RWPE2 (cell line): ENCODE measurements around the gene PTPRD.

ENCODE experiments used
- ATAC-seq: fragments of 200-7000 bp; cut with Tn5 transposase; 3 replicates; pipeline ENCODE4 v1.9.1; 2021; ENCODE audit warnings: low read depth
- DNase-seq: peaks from one replicate; pipeline ENCODE4 v3.0.0-alpha.2; 2020; ENCODE audit warnings: low spot score
- H3K27ac ChIP-seq: fragments of 450-650 bp; 2 replicates; pipeline ENCODE4 v1.5.1; 2017; ENCODE audit warnings: mild to moderate bottlenecking; ENCODE audit not compliant: poor library complexity, severe bottlenecking
- H3K27me3 ChIP-seq: fragments of 250-450 bp; sonication (Bioruptor Pico); 2 replicates; pipeline ENCODE4 v1.5.1; 2021; ENCODE audit warnings: mild to moderate bottlenecking, moderate library complexity; ENCODE audit not compliant: insufficient read depth, poor library complexity, severe bottlenecking
- H3K36me3 ChIP-seq: fragments of 250-450 bp; sonication (Bioruptor Pico); 2 replicates; pipeline ENCODE4 v1.5.1; 2020; ENCODE audit warnings: low read depth, mild to moderate bottlenecking, moderate library complexity
- H3K4me1 ChIP-seq: fragments of 250-450 bp; sonication (Bioruptor Pico); 2 replicates; pipeline ENCODE4 v1.5.1; 2021; ENCODE audit warnings: mild to moderate bottlenecking, moderate library complexity; ENCODE audit not compliant: insufficient read depth, poor library complexity, severe bottlenecking
- H3K4me3 ChIP-seq: fragments of 250-450 bp; sonication (Bioruptor Pico); 2 replicates; pipeline ENCODE4 v1.5.1; 2021; ENCODE audit warnings: mild to moderate bottlenecking, moderate library complexity; ENCODE audit not compliant: severe bottlenecking
- H3K9me3 ChIP-seq: fragments of 250-450 bp; sonication (Bioruptor Pico); 2 replicates; pipeline ENCODE4 v1.5.1; 2021; ENCODE audit warnings: mild to moderate bottlenecking, moderate library complexity; ENCODE audit not compliant: severe bottlenecking
- CTCF ChIP-seq: fragments of 450-650 bp; IDR thresholded peaks from one replicate; pipeline ENCODE4 v1.5.1; 2017; ENCODE audit warnings: mild to moderate bottlenecking, moderate library complexity; ENCODE audit not compliant: poor library complexity, severe bottlenecking

Gene PTPRD

GRCh38 chr9:10597801-10598200 is 15.0 kb downstream of the PTPRD start:
- H3K4me1 ChIP-seq, result no peaks in the 10 kb centered on the region
- no peak overlapping the region for H3K4me3 ChIP-seq
- no peaks in the 10 kb centered on the region for H3K9me3 ChIP-seq
- no peak for DNase-seq
- ATAC-seq, result no peak
- TF ChIP-seq CTCF, result no peak
- H3K27me3 ChIP-seq, result peaks cover 33% of the 10 kb centered on the region
- no peak overlapping the region for H3K27ac ChIP-seq
- no peaks in the 10 kb centered on the region for H3K36me3 ChIP-seq

- H3K9me3 ChIP-seq, result no peaks in the 10 kb centered on the region
- peaks cover 20% of the 10 kb centered on the region for H3K27me3 ChIP-seq
- H3K4me1 ChIP-seq, result no peaks in the 10 kb centered on the region
- no peak for DNase-seq
- TF ChIP-seq CTCF, result no peak
- no peak overlapping the region for H3K4me3 ChIP-seq
- ATAC-seq, result no peak
- no peaks in the 10 kb centered on the region for H3K36me3 ChIP-seq
- no peak overlapping the region for H3K27ac ChIP-seq
Observed at GRCh38 chr9:10594482-10594881, 18.3 kb downstream of the PTPRD start.

GRCh38 chr9:10586407-10586806 is 26.4 kb downstream of the PTPRD start:
- Histone ChIP-seq H3K27ac (no peak overlapping the region), H3K27me3 (peaks cover 9% of the 10 kb centered on the region), H3K4me3 (no peak overlapping the region), H3K9me3 (no peaks in the 10 kb centered on the region), H3K4me1 (no peaks in the 10 kb centered on the region), H3K36me3 (no peaks in the 10 kb centered on the region)
- ATAC-seq, result no peak
- no peak for TF ChIP-seq CTCF
- DNase-seq, result no peak

GRCh38 chr9:10571699-10572098 is 41.1 kb downstream of the PTPRD start:
- Histone ChIP-seq H3K4me3 (no peak overlapping the region), H3K4me1 (no peaks in the 10 kb centered on the region), H3K27me3 (no peaks in the 10 kb centered on the region), H3K9me3 (no peaks in the 10 kb centered on the region), H3K27ac (no peak overlapping the region), H3K36me3 (no peaks in the 10 kb centered on the region)
- ATAC-seq, result no peak
- no peak for DNase-seq
- TF ChIP-seq CTCF, result no peak

- Histone ChIP-seq H3K9me3 (no peaks in the 10 kb centered on the region), H3K27me3 (no peaks in the 10 kb centered on the region), H3K4me3 (no peak overlapping the region), H3K36me3 (no peaks in the 10 kb centered on the region), H3K27ac (no peak overlapping the region), H3K4me1 (peaks cover 19% of the 10 kb centered on the region)
- TF ChIP-seq CTCF, result no peak
- DNase-seq (no peak), ATAC-seq (peak; percentile 60)
Observed at GRCh38 chr9:10566848-10567247, 46.0 kb downstream of the PTPRD start.
